Activated CD8-positive, alpha-beta T cell treated with anti-CD3 and anti-CD28 coated beads for 36 hours (primary cell): ENCODE measurements around the gene NOPCHAP1. TPM values are rescaled to one million over a fixed set of nuclear protein-coding genes. Genes with fewer than 3 reads are reported as not detected.

Source experiments
- ATAC-seq: fragments of 200-7000 bp; cut with Tn5 transposase; one replicate; pipeline ENCODE4 v1.10.0; 2021; ENCODE audit warnings: mild to moderate bottlenecking, moderate library complexity
- CTCF ChIA-PET: fragments of 350-600 bp; sonication (Branson Sonifier 250); formaldehyde crosslinking; loops from one replicate; lab custom pipeline; 2021; ENCODE audit warnings: antibody characterized with exemption; lab: Charles Lee
- POLR2A ChIA-PET: fragments of 350-600 bp; sonication (Branson Sonifier 250); formaldehyde crosslinking; loops from one replicate; lab custom pipeline; 2021; ENCODE audit warnings: antibody characterized with exemption; lab: Charles Lee
- DNase-seq: peaks from one replicate; pipeline ENCODE4 v3.0.0-alpha.2; 2020
- H3K27ac Mint-ChIP-seq: one replicate; pipeline ENCODE4 v1.8.0; 2021; ENCODE audit warnings: mild to moderate bottlenecking, mixed read lengths
- H3K27me3 Mint-ChIP-seq: one replicate; pipeline ENCODE4 v1.8.0; 2021; ENCODE audit warnings: mixed read lengths
- H3K36me3 Mint-ChIP-seq: one replicate; pipeline ENCODE4 v1.8.0; 2021; ENCODE audit warnings: low read depth, mixed read lengths
- H3K4me1 Mint-ChIP-seq: one replicate; pipeline ENCODE4 v1.8.0; 2021; ENCODE audit warnings: low read depth, mixed read lengths
- H3K4me3 Mint-ChIP-seq: one replicate; pipeline ENCODE4 v1.8.0; 2021; ENCODE audit warnings: mild to moderate bottlenecking, moderate library complexity, mixed read lengths
- H3K9me3 Mint-ChIP-seq: one replicate; pipeline ENCODE4 v1.8.0; 2021; ENCODE audit warnings: mixed read lengths
- intact Hi-C: fragments of 100-400 bp; cut with micrococcal nuclease; formaldehyde crosslinking; loops from one replicate; pipeline ENCODE4 v1.10.0; 2022
- total RNA-seq, 2 experiments: library from RNA; stranded (reverse); gene quantifications; one replicate each; pipeline ENCODE4 v1.2.3, GENCODE V29; 2021
- TF ChIP-seq, protein P1 (sequence below): fragments of 200-600 bp; IDR thresholded peaks from one replicate; pipeline ENCODE4 v1.8.0; 2022; ENCODE audit warnings: antibody characterized with exemption, mild to moderate bottlenecking

The NOPCHAP1 gene
- total RNA-seq, 2 experiments from 2014 or later: 39.4 to 42.0 TPM

DNA sequence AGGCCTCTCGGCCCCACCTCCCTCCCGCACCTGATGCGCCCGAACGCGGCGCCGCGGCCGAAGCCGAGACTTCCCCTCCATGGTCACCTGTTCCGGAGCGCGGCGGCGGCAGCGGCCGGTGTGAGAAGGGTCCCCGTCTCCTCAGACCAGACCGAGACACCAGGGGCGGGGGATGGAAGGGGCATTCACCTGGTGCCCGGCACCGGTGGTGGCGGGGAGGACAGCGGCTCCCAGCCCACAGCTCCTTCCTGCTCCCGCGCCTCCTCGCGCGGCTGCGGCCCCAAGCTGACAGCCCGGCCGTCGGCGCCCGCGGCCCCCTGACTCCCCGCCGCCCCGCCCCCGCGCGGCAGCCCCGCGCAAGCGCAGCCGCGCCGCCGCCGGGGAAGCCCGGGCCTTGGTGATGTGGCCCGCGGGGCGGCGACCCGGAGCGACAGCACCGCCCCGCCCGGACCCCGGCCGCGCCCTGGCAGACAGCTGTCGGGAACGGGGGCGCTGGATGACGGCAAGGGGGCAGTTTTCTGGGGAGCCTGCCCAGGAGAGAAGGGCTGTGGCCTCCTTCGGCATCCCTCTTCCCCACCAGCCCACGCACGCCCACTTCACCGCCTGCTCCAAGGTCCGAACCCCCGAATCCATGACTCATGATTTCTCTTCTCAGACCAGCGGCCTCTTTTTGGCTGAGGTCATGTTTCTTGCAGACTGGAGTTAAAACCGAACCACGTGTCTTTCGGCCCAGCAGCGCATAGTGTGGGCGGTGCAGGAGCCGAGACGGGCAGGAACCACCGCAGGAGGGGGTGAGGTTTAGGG lies 27.9 kb upstream of the NOPCHAP1 start, which contains the start of gene SLC41A2:
TSS of gene SLC41A2 (minus strand) at position 290 of the 804 bp plus-strand sequence. CDS start 29,763 bp downstream, outside the sequence.
- peaks cover 24% of the 10 kb centered on the region for H3K4me1 Mint-ChIP-seq

DNA sequence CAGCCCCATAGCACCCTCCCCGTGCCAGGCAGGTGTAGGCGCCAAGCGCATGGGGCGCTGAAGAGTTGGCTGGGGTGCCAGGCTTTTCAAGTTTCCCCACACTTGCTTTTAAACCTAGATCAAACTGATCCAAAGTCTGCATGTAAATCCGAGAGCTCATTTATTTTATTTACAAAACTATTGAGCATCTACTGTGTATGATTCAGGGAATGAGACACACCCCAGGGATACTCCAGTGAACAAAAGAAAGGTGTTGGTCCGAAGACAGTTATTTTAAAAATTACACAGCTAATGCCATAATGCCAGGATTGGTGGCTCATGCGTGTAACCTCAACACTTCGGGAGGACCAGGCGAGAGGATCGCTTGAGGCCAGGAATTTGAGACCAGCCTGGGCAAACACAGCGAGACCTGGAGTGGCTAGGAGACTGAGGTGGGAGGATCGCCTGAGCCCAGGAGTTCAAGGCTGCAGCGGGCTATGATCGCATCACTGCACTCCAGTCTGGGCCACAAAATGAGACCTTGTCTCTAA lies 27.2 kb upstream of the NOPCHAP1 start:
- no peak for DNase-seq

More for the DNA sequence above, 27.9 kb upstream of the NOPCHAP1 start, which contains the start of gene SLC41A2:
- peak; percentile 88 for ATAC-seq
- H3K27me3 Mint-ChIP-seq: peaks cover 12% of the 10 kb centered on the region
- POLR2A ChIA-PET: interaction anchor here (0.8 to 1.6 kb wide), 5 partner anchors 13 to 79 kb away, joined by 3 to 4 read pairs (median 3); no protein-coding TSS in a partner anchor
- no peaks in the 10 kb centered on the region for H3K36me3 Mint-ChIP-seq
- intact Hi-C loops: no loop called here
- CTCF ChIA-PET: interaction anchor here (1.0 to 3.0 kb wide), 12 partner anchors 9 to 577 kb away, joined by 3 to 13 read pairs (median 5); partner anchors contain the start of gene NOPCHAP1
- peak; percentile 92 for DNase-seq
- peak within 1 kb of the TSS; percentile 78 for H3K4me3 Mint-ChIP-seq
- peak within 1 kb of the TSS; percentile 84 for H3K27ac Mint-ChIP-seq
- no peaks in the 10 kb centered on the region for H3K9me3 Mint-ChIP-seq
- TF ChIP-seq, protein P1, sequence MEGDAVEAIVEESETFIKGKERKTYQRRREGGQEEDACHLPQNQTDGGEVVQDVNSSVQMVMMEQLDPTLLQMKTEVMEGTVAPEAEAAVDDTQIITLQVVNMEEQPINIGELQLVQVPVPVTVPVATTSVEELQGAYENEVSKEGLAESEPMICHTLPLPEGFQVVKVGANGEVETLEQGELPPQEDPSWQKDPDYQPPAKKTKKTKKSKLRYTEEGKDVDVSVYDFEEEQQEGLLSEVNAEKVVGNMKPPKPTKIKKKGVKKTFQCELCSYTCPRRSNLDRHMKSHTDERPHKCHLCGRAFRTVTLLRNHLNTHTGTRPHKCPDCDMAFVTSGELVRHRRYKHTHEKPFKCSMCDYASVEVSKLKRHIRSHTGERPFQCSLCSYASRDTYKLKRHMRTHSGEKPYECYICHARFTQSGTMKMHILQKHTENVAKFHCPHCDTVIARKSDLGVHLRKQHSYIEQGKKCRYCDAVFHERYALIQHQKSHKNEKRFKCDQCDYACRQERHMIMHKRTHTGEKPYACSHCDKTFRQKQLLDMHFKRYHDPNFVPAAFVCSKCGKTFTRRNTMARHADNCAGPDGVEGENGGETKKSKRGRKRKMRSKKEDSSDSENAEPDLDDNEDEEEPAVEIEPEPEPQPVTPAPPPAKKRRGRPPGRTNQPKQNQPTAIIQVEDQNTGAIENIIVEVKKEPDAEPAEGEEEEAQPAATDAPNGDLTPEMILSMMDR: no peak

DNA sequence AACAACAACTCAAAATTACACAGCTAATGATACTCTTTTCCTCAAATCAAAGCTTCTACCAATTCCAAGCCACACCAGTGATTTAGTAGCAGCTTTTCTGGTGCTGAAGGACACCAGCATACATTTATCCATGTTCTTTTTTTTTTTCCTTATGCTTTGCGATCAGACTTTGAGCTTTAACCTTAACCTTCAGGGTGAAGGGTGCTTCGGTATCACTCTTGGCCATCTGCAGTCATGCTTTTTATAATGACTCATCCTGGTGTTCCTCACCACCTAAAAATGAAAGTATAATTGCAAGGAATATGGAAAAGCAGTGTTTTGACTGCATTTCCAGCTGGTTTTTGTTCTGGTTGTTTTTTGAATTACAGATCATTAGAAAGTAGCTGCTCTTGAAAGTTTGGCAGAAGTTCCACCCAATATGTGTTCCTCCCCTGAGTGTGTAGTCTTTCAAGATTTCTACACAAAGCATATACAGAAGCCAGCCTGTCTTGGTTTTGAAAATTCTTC lies 26.7 kb upstream of the NOPCHAP1 start:
- ATAC-seq: no peak
- Mint-ChIP-seq H3K4me3 (peak overlapping the region; percentile 78), H3K27me3 (peaks cover 17% of the 10 kb centered on the region), H3K36me3 (no peaks in the 10 kb centered on the region), H3K9me3 (no peaks in the 10 kb centered on the region), H3K27ac (no peak overlapping the region), H3K4me1 (peaks cover 24% of the 10 kb centered on the region)
- TF ChIP-seq, protein P1: no peak
- ChIA-PET POLR2A (interaction anchor here (0.9 to 1.4 kb wide), 5 partner anchors 11 to 78 kb away, joined by 3 to 4 read pairs (median 3); no protein-coding TSS in a partner anchor), CTCF (interaction anchor here (0.7 to 3.0 kb wide), 19 partner anchors 8 to 584 kb away, joined by 3 to 13 read pairs (median 4); partner anchors contain the start of gene NOPCHAP1)
- intact Hi-C loops: no loop called here
- DNase-seq: no peak

More for the DNA sequence above, 27.2 kb upstream of the NOPCHAP1 start:
- Mint-ChIP-seq H3K36me3 (no peaks in the 10 kb centered on the region), H3K4me1 (peaks cover 24% of the 10 kb centered on the region), H3K27ac (peak overlapping the region; percentile 84), H3K4me3 (peak overlapping the region; percentile 78), H3K27me3 (peaks cover 17% of the 10 kb centered on the region), H3K9me3 (no peaks in the 10 kb centered on the region)
- intact Hi-C loops: no loop called here
- ChIA-PET POLR2A (interaction anchor here (0.9 to 1.6 kb wide), 6 partner anchors 12 to 79 kb away, joined by 3 to 4 read pairs (median 4); no protein-coding TSS in a partner anchor), CTCF (interaction anchor here (0.7 to 3.0 kb wide), 18 partner anchors 8 to 583 kb away, joined by 3 to 13 read pairs (median 4); partner anchors contain the start of gene NOPCHAP1)
- no peak for ATAC-seq
- TF ChIP-seq, protein P1: no peak

DNA sequence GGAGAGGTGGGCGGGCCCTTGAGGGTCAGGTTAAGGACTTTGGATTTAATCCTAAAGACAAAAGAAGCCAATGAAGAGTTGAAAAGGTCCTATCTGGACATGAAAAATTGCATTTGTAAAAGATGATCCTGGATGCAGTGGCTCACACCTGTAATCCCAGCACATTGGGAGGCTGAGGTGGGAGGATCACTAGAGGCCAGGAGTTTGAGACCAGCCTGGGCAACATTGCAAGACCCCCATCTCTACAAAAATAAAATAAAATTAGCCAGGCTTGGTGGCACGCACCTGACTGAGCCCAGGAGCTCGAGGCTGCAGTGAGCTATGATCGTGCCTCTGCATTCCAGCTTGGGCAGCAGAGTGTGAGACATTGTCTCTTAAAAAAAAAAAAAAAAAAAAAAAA lies 25.7 kb upstream of the NOPCHAP1 start:
- intact Hi-C loops: no loop called here
- H3K36me3 Mint-ChIP-seq: no peaks in the 10 kb centered on the region
- no peaks in the 10 kb centered on the region for H3K9me3 Mint-ChIP-seq
- H3K4me3 Mint-ChIP-seq: no peak overlapping the region
- H3K4me1 Mint-ChIP-seq: peaks cover 24% of the 10 kb centered on the region
- ATAC-seq (no peak), DNase-seq (no peak)
- ChIA-PET CTCF (interaction anchor here (1.3 to 2.7 kb wide), 3 partner anchors 26 to 585 kb away, joined by 3 to 13 read pairs (median 3); partner anchors contain the start of gene NOPCHAP1), POLR2A (no interaction called here)
- TF ChIP-seq, protein P1: no peak
- peaks cover 16% of the 10 kb centered on the region for H3K27me3 Mint-ChIP-seq
- H3K27ac Mint-ChIP-seq: no peak overlapping the region
